Colonic mucosa (tissue), 4 donors: Measurements from ENCODE around the gene HCN4. TPM values are rescaled to one million over a fixed set of nuclear protein-coding genes. Genes with fewer than 3 reads are reported as not detected.

Experiments
- DNase-seq: peaks from one replicate; pipeline ENCODE4 v3.0.0-alpha.2; 2020
- H3K27ac ChIP-seq: fragments of 200-600 bp; one replicate; pipeline ENCODE4 v1.8.0; 2021
- H3K27me3 ChIP-seq: fragments of 200-600 bp; one replicate; pipeline ENCODE4 v1.8.0; 2021
- H3K36me3 ChIP-seq: fragments of 200-600 bp; one replicate; pipeline ENCODE4 v1.8.0; 2021
- H3K4me1 ChIP-seq: fragments of 200-600 bp; one replicate; pipeline ENCODE4 v1.8.0; 2021; ENCODE audit warnings: mild to moderate bottlenecking
- H3K4me3 ChIP-seq: fragments of 200-600 bp; one replicate; pipeline ENCODE4 v1.8.0; 2021
- H3K9ac ChIP-seq, 2 donors: one replicate each; pipeline ENCODE4 v1.7.0; 2013; ENCODE audit warnings: control low read depth in 2 of 2, low read depth in 2 of 2, low read length in 2 of 2
- H3K9me3 ChIP-seq: fragments of 200-600 bp; one replicate; pipeline ENCODE4 v1.8.0; 2021
- intact Hi-C: fragments of 100-400 bp; cut with DNase I; formaldehyde crosslinking; loops from one replicate; pipeline ENCODE4 v1.14.1; 2022
- total RNA-seq, 2 donors: library from RNA; stranded (reverse); fragmentation: NEBNext Ultra II Directional in 1 of 2; extraction: Animal tissue kit (Norgen Biotek cat#: 25700) in 1 of 2; gene quantifications; one replicate each; pipeline ENCODE4 v1.2.1, GENCODE V29; 2021
- TF ChIP-seq, protein P1 (sequence below): fragments of 200-600 bp; IDR thresholded peaks from one replicate; pipeline ENCODE4 v1.8.0; 2022; ENCODE audit warnings: antibody characterized with exemption, mild to moderate bottlenecking
- donor health status: healthy.
- donor health status: DM: no; HTN: no; CAD: no.
- donor health status: DM: no; HTN: no; CAD: no.

The HCN4 gene
- total RNA-seq, 2 donors from 2014 or later, result 0.08 to 0.10 TPM

GRCh38 chr15:73345658-73346057, 23.1 kb downstream of the HCN4 start:
- H3K4me3 ChIP-seq, result no peak overlapping the region
- no peaks in the 10 kb centered on the region for H3K36me3 ChIP-seq
- H3K27me3 ChIP-seq, result no peaks in the 10 kb centered on the region
- intact Hi-C loops, result no loop called here
- no peak overlapping the region for H3K27ac ChIP-seq
- H3K4me1 ChIP-seq, result no peaks in the 10 kb centered on the region
- no peaks in the 10 kb centered on the region for H3K9me3 ChIP-seq
- DNase-seq, result no peak
- TF ChIP-seq, protein P1, sequence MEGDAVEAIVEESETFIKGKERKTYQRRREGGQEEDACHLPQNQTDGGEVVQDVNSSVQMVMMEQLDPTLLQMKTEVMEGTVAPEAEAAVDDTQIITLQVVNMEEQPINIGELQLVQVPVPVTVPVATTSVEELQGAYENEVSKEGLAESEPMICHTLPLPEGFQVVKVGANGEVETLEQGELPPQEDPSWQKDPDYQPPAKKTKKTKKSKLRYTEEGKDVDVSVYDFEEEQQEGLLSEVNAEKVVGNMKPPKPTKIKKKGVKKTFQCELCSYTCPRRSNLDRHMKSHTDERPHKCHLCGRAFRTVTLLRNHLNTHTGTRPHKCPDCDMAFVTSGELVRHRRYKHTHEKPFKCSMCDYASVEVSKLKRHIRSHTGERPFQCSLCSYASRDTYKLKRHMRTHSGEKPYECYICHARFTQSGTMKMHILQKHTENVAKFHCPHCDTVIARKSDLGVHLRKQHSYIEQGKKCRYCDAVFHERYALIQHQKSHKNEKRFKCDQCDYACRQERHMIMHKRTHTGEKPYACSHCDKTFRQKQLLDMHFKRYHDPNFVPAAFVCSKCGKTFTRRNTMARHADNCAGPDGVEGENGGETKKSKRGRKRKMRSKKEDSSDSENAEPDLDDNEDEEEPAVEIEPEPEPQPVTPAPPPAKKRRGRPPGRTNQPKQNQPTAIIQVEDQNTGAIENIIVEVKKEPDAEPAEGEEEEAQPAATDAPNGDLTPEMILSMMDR, result no peak
- H3K9ac ChIP-seq, result no peak overlapping the region

DNA sequence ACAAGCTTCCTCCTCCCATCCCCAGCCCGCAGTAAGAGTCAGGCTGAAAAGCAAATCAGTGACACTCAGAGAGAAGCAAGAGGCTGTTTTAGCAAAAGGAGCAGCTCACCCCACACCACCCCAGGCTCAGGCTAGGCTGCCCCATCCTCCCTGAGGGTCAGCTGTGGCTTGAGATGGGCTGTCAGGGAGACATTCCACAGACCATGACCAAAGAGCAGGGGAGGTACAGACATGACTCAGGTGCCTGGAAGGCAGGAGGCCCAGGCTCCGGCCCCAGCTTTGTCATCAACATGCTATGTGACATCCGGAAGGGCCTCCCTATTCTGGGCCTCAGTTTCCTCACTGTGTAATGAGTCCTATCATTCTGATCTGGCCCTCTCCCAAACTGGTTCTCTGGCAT, 24.7 kb downstream of the HCN4 start:
- H3K36me3 ChIP-seq, result no peaks in the 10 kb centered on the region
- intact Hi-C loops, result no loop called here
- no peak overlapping the region for H3K27ac ChIP-seq
- DNase-seq, result no peak
- no peaks in the 10 kb centered on the region for H3K9me3 ChIP-seq
- H3K4me3 ChIP-seq, result no peak overlapping the region
- TF ChIP-seq, protein P1, result no peak
- H3K27me3 ChIP-seq, result no peaks in the 10 kb centered on the region
- H3K9ac ChIP-seq, result no peak overlapping the region
- H3K4me1 ChIP-seq, result no peaks in the 10 kb centered on the region

DNA sequence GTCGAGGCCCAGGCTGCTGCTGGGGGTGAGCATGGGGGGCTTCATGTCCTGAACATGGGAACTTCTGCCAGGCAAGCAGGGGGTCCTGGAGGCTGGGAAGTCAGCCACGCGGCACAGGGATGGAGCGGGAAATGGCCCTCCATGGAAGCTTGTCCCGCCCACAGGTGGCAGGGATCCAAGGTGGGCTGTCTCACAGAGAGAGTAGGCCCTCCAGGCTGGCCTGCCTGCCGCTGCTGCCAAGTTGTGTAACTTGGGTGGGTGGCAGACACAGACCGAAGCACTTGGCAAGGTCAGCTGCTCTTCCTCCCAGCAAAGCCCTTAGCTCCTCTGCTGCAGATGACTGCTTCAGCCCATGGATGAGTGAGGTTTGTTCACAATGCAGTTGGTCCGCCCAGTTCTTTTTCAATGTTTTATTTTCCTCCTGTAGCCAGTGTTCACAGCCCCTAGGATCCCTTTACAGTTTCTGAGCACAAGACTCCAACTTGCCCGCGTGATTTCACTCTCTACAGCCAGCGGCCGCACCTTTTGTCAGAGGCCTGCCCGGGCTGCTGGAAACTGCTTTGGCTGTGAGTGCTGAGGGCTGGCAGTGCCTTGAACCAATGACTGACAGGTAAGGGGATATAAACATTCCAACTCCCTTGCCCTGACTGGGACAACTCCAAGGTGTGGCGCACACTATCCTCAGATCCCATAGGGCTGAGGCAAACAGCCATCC, 26.7 kb downstream of the HCN4 start:
- no peaks in the 10 kb centered on the region for H3K27me3 ChIP-seq

DNA sequence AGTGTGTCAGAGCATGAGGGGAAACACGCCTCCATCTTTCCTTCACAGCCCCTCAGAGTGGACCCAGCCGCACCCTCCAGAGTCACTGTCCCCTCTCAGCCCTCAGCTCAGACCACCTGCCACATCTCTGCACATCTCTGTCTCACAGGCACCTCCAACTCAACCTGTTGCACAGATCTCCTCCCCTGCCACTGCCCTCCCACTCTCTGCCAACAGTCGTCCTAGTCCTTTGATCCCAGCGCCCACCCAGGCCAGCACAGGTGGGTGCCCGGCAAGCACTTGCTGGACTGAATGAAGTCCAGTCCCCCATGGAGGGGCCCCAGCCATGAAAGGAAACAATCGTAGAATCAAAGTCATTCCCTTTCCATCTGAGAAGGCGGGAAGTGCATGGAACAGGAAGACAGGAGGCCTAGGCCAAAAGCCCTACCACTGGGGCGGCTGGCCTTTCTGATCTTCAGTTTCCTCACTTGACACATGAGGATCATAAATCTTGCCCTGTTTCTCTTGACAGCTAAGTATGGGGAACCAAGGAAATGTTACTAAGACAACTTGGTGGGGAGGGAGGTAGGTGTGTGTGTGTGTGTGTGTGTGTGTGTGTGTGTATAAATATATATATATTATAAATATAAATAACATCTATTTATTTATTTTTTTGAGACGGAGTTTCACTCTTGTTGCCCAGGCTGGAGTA, 28.1 kb downstream of the HCN4 start:
- Histone ChIP-seq H3K27me3 (no peaks in the 10 kb centered on the region), H3K9me3 (no peaks in the 10 kb centered on the region), H3K27ac (no peak overlapping the region), H3K36me3 (no peaks in the 10 kb centered on the region), H3K4me1 (no peaks in the 10 kb centered on the region), H3K9ac (no peak overlapping the region), H3K4me3 (no peak overlapping the region)
- TF ChIP-seq, protein P1, result no peak
- intact Hi-C loops, result no loop called here
- DNase-seq, result no peak

More for the DNA sequence above, 26.7 kb downstream of the HCN4 start:
- H3K36me3 ChIP-seq, result no peaks in the 10 kb centered on the region
- H3K4me1 ChIP-seq, result no peaks in the 10 kb centered on the region
- no peak overlapping the region for H3K9ac ChIP-seq
- TF ChIP-seq, protein P1, result no peak
- H3K9me3 ChIP-seq, result no peaks in the 10 kb centered on the region
- no peak overlapping the region for H3K27ac ChIP-seq
- no peak for DNase-seq
- intact Hi-C loops, result no loop called here
- H3K4me3 ChIP-seq, result no peak overlapping the region

GRCh38 chr15:73338606-73339374, 30.0 kb downstream of the HCN4 start:
- Histone ChIP-seq H3K27me3 (no peaks in the 10 kb centered on the region), H3K4me1 (no peaks in the 10 kb centered on the region), H3K27ac (no peak overlapping the region), H3K36me3 (no peaks in the 10 kb centered on the region), H3K9ac (no peak overlapping the region), H3K9me3 (no peaks in the 10 kb centered on the region), H3K4me3 (no peak overlapping the region)
- TF ChIP-seq, protein P1, result no peak
- DNase-seq, result no peak
- intact Hi-C loops, result no loop called here
